BJ (cell line): ENCODE results near the gene TFAM. TPM values are rescaled to one million over a fixed set of nuclear protein-coding genes. Genes with fewer than 3 reads are reported as not detected.

Source experiments
- CTCF ChIA-PET: fragments of 350-600 bp; formaldehyde crosslinking; extraction: SDS; loops from one replicate; lab custom pipeline; 2021; ENCODE audit warnings: antibody characterized with exemption, inconsistent platforms; lab: Yijun Ruan, JAX
- POLR2A ChIA-PET: fragments of 300-600 bp; sonication (Branson Sonifier 250); formaldehyde crosslinking; extraction: SDS; loops from one replicate; lab custom pipeline; 2021; ENCODE audit warnings: antibody characterized with exemption; lab: Charles Lee
- DNase-seq: peaks from one replicate; pipeline ENCODE4 v3.0.0-alpha.2; 2011; ENCODE audit warnings: low read depth
- H3K27me3 ChIP-seq: 2 replicates; pipeline ENCODE4 v1.6.0; 2011; ENCODE audit warnings: low read length; ENCODE audit not compliant: control insufficient read depth, insufficient read depth
- H3K36me3 ChIP-seq: 2 replicates; pipeline ENCODE4 v1.5.1; 2011; ENCODE audit warnings: low read length; ENCODE audit not compliant: control insufficient read depth, insufficient read depth
- H3K4me3 ChIP-seq: 2 replicates; pipeline ENCODE4 v1.5.1; 2011; ENCODE audit warnings: low read depth, mild to moderate bottlenecking, control low read depth, low read length
- CTCF ChIP-seq: IDR thresholded peaks from 2 replicates; pipeline ENCODE4 v1.5.1; 2011; ENCODE audit warnings: low read depth, mild to moderate bottlenecking, control low read depth, inconsistent platforms, low read length, moderate library complexity; ENCODE audit not compliant: insufficient read depth
- polyA plus RNA-seq: library from polyadenylated mRNA; depleted of rRNA; stranded (reverse); fragments of >200 nt; gene quantifications from 2 replicates; pipeline ENCODE4 v1.2.3, GENCODE V29; 2011

TFAM gene
- polyA plus RNA-seq, 1 experiment, result 9.0 TPM

- ChIA-PET POLR2A (no interaction called here), CTCF (interaction anchor here (0.6 to 2.1 kb wide), 2 partner anchors 16 to 46 kb away, joined by 3 to 5 read pairs; no protein-coding TSS in a partner anchor)
- no peak for DNase-seq
- Histone ChIP-seq H3K27me3 (no peaks in the 10 kb centered on the region), H3K36me3 (no peaks in the 10 kb centered on the region), H3K4me3 (no peak overlapping the region)
- TF ChIP-seq CTCF, result no peak
Measured at GRCh38 chr10:58348571-58349033, 36.6 kb upstream of the TFAM start.

- ChIA-PET POLR2A (no interaction called here), CTCF (interaction anchor here (1.6 to 2.1 kb wide), 2 partner anchors 15 to 36 kb away, joined by 4 to 5 read pairs; no protein-coding TSS in a partner anchor)
Measured at GRCh38 chr10:58350023-58350422, 35.2 kb upstream of the TFAM start.

GRCh38 chr10:58350619-58351323 lies 34.4 kb upstream of the TFAM start:
- no peak overlapping the region for H3K4me3 ChIP-seq
- no peaks in the 10 kb centered on the region for H3K36me3 ChIP-seq
- no peaks in the 10 kb centered on the region for H3K27me3 ChIP-seq
- TF ChIP-seq CTCF, result no peak
- ChIA-PET POLR2A (no interaction called here), CTCF (interaction anchor here (0.9 to 2.1 kb wide), 4 partner anchors 14 to 51 kb away, joined by 3 to 5 read pairs (median 4); no protein-coding TSS in a partner anchor)
- DNase-seq, result no peak

More at GRCh38 chr10:58350023-58350422, 35.2 kb upstream of the TFAM start:
- DNase-seq, result no peak
- H3K36me3 ChIP-seq, result no peaks in the 10 kb centered on the region
- no peak for TF ChIP-seq CTCF
- H3K4me3 ChIP-seq, result no peak overlapping the region
- no peaks in the 10 kb centered on the region for H3K27me3 ChIP-seq

- ChIA-PET CTCF (interaction anchor here (0.9 to 1.6 kb wide), 4 partner anchors 17 to 52 kb away, joined by 3 to 4 read pairs (median 3); partner anchors contain the start of gene UBE2D1), POLR2A (no interaction called here)
- no peak for DNase-seq
- no peak for TF ChIP-seq CTCF
- Histone ChIP-seq H3K4me3 (no peak overlapping the region), H3K27me3 (no peaks in the 10 kb centered on the region), H3K36me3 (no peaks in the 10 kb centered on the region)
Measured at GRCh38 chr10:58351616-58352578, 33.3 kb upstream of the TFAM start.
